HCT116 (cell line): Measurements from ENCODE around the gene CUL4A. TPM values are rescaled to one million over a fixed set of nuclear protein-coding genes. Genes with fewer than 3 reads are reported as not detected.
A peak's percentile ranks its signal among the peaks of the same experiment; 100 is the strongest.

ENCODE experiments used
- ATAC-seq: fragments of 200-7000 bp; cut with Tn5 transposase; 2 replicates; pipeline ENCODE4 v1.9.1; 2020; ENCODE audit warnings: mild to moderate bottlenecking, moderate library complexity
- BruUV-seq: library from RNA; stranded (reverse); fragments of 400-500 nt; replicated peaks from 2 replicates; lab custom pipeline; 2021; lab: Mats Ljungman, UMichigan
- CTCF ChIA-PET: fragments of 300-600 bp; sonication (Branson Sonifier 250); formaldehyde crosslinking; loops from one replicate; lab custom pipeline; 2021; ENCODE audit warnings: antibody characterized with exemption; lab: Charles Lee
- POLR2A ChIA-PET: fragments of 300-600, 350-600 bp; sonication (Branson Sonifier 250); formaldehyde crosslinking; loops from one replicate; lab custom pipeline; 2021; ENCODE audit warnings: antibody characterized with exemption; lab: Charles Lee
- RAD21 ChIA-PET, 2 experiments: fragments of 300-600 bp; sonication (Branson Sonifier 250); formaldehyde crosslinking; loops; one replicate each; lab custom pipeline; 2023; ENCODE audit warnings: low total read pairs in 2 of 2; ENCODE audit not compliant: uncharacterized antibody in 2 of 2, unreplicated experiment in 2 of 2, low non-redundant PET in 1 of 2; lab: Charles Lee
- DNase-seq: peaks from one replicate; pipeline ENCODE4 v3.0.0-alpha.2; 2010; ENCODE audit warnings: low read depth, low spot score
- H2AFZ ChIP-seq: fragments of 200-600 bp; shearing (Covaris generic), sonication (generic); 2 replicates; pipeline ENCODE4 v1.6.1; 2017; ENCODE audit warnings: low read depth, mixed run types, mixed read lengths, antibody characterized with exemption, low read length; ENCODE audit not compliant: poor library complexity, severe bottlenecking
- H3K27ac ChIP-seq: 2 replicates; pipeline ENCODE4 v1.5.1; 2012; ENCODE audit warnings: low read depth, low read length
- H3K27me3 ChIP-seq: fragments of 200-600 bp; sonication (generic); 2 replicates; pipeline ENCODE4 v1.6.1; 2016; ENCODE audit warnings: mixed run types, low read length, mixed read lengths; ENCODE audit not compliant: insufficient read depth
- H3K36me3 ChIP-seq, 2 experiments: fragments of 200-500 bp in 1 of 2; fragments of 200-600 bp in 1 of 2; sonication (Bioruptor generic) in 1 of 2; sonication (generic) in 1 of 2; 2 replicates each; pipeline versions ENCODE4 v1.5.1 to v1.6.1; 2014 to 2016; ENCODE audit warnings: low read length in 2 of 2, inconsistent platforms in 1 of 2, mixed read lengths in 1 of 2, mixed run types in 1 of 2; ENCODE audit not compliant: insufficient read depth in 2 of 2, control insufficient read depth in 1 of 2
- H3K4me1 ChIP-seq, 2 experiments: fragments of 200-600 bp in 1 of 2; sonication (generic) in 1 of 2; 2 replicates each; pipeline versions ENCODE4 v1.5.1 to v1.6.1; 2012 to 2017; ENCODE audit warnings: low read length in 2 of 2, inconsistent platforms in 1 of 2, mild to moderate bottlenecking in 1 of 2, mixed read lengths in 1 of 2, mixed run types in 1 of 2, moderate library complexity in 1 of 2; ENCODE audit not compliant: insufficient read depth in 2 of 2, control insufficient read depth in 1 of 2
- H3K4me2 ChIP-seq: fragments of 200-600 bp; sonication (generic); 2 replicates; pipeline ENCODE4 v1.6.1; 2017; ENCODE audit warnings: mixed run types, low read length, mixed read lengths
- H3K4me3 ChIP-seq, 2 experiments: fragments of 200-600 bp in 1 of 2; sonication (generic) in 1 of 2; replicated peaks in 1 of 2; 2 replicates each; pipeline ENCODE4 v1.5.1; 2011 to 2016; ENCODE audit warnings: low read length in 2 of 2, control low read depth in 1 of 2, low read depth in 1 of 2, mild to moderate bottlenecking in 1 of 2, mixed read lengths in 1 of 2, mixed run types in 1 of 2
- H3K79me2 ChIP-seq: fragments of 200-600 bp; sonication (generic); 2 replicates; pipeline ENCODE4 v1.6.1; 2017; ENCODE audit warnings: mild to moderate bottlenecking, mixed run types, low read length, moderate library complexity, mixed read lengths; ENCODE audit not compliant: insufficient read depth
- H3K9ac ChIP-seq: fragments of 200-600 bp; sonication (generic); 2 replicates; pipeline ENCODE4 v1.6.1; 2016; ENCODE audit warnings: low read length, mixed read lengths
- H3K9me2 ChIP-seq: fragments of 200-600 bp; sonication (generic), shearing (Covaris generic); 2 replicates; pipeline ENCODE4 v1.6.1; 2017; ENCODE audit warnings: mixed run types, mild to moderate bottlenecking, moderate library complexity; ENCODE audit not compliant: insufficient read depth
- H3K9me3 ChIP-seq, 2 experiments: fragments of 200-500 bp in 1 of 2; fragments of 200-600 bp in 1 of 2; sonication (Bioruptor generic) in 1 of 2; sonication (generic) in 1 of 2; 2 replicates each; pipeline ENCODE4 v1.6.1; 2014 to 2017; ENCODE audit warnings: low read length in 2 of 2, mixed read lengths in 2 of 2, inconsistent platforms in 1 of 2, low read depth in 1 of 2, mild to moderate bottlenecking in 1 of 2, mixed run types in 1 of 2, moderate library complexity in 1 of 2; ENCODE audit not compliant: control insufficient read depth in 1 of 2, insufficient read depth in 1 of 2
- H4K20me1 ChIP-seq: fragments of 200-600 bp; sonication (generic), shearing (Covaris generic); 2 replicates; pipeline ENCODE4 v1.6.1; 2017; ENCODE audit warnings: mixed run types, mild to moderate bottlenecking, moderate library complexity; ENCODE audit not compliant: insufficient read depth
- CEBPB ChIP-seq: IDR thresholded peaks from 2 replicates; pipeline ENCODE4 v1.6.1; 2012; ENCODE audit warnings: low read depth
- ELF1 ChIP-seq: IDR thresholded peaks from 2 replicates; pipeline ENCODE4 v1.6.1; 2012; ENCODE audit warnings: low read depth, borderline replicate concordance
- EZH2 ChIP-seq: fragments of 200-600 bp; sonication (generic); IDR thresholded peaks from 2 replicates; pipeline ENCODE4 v1.6.1; 2017; ENCODE audit warnings: antibody characterized with exemption, mixed run types
- RAD21 ChIP-seq: IDR thresholded peaks from 2 replicates; pipeline ENCODE4 v1.6.1; 2012; ENCODE audit warnings: low read depth, mild to moderate bottlenecking
- SIN3A ChIP-seq: IDR thresholded peaks from 2 replicates; pipeline ENCODE4 v1.6.1; 2012; ENCODE audit warnings: low read depth
- SRF ChIP-seq: IDR thresholded peaks from 2 replicates; pipeline ENCODE4 v1.6.1; 2012; ENCODE audit warnings: low read depth
- ZBTB33 ChIP-seq: IDR thresholded peaks from 2 replicates; pipeline ENCODE4 v1.6.1; 2011; ENCODE audit warnings: mild to moderate bottlenecking, low read length, moderate library complexity; ENCODE audit not compliant: insufficient replicate concordance; ENCODE audit errors: extremely low read depth
- ZFX ChIP-seq: fragments of 450-650 bp; IDR thresholded peaks from 2 replicates; pipeline ENCODE4 v1.6.1; 2017
- intact Hi-C: fragments of 100-400 bp; cut with micrococcal nuclease; formaldehyde crosslinking; loops from 2 replicates; pipeline ENCODE4 v1.10.0; 2022
- total RNA-seq: library from RNA; stranded (reverse); gene quantifications from one replicate; pipeline ENCODE4 v1.2.1, GENCODE V29; 2021; ENCODE audit not compliant: unreplicated experiment
- TF ChIP-seq, protein P1 (sequence below), 3 experiments: fragments of 200-600 bp in 1 of 3; sonication (generic) in 1 of 3; IDR thresholded peaks in 2 of 3; conservative IDR thresholded peaks in 1 of 3; 2 replicates each; pipeline ENCODE4 v1.5.1; 2012 to 2017; ENCODE audit warnings: low read depth in 2 of 3, low read length in 2 of 3, antibody characterized with exemption in 1 of 3, borderline replicate concordance in 1 of 3, control low read depth in 1 of 3, mild to moderate bottlenecking in 1 of 3, mixed read lengths in 1 of 3, mixed run types in 1 of 3, moderate library complexity in 1 of 3; ENCODE audit not compliant: insufficient read depth in 1 of 3

Gene CUL4A
- total RNA-seq, 1 experiment from 2014 or later = 76.5 TPM

GRCh38 chr13:113210833-113211232 is 1.4 kb downstream of the CUL4A start (continued):
- no peak for TF ChIP-seq ZBTB33
- no peak for TF ChIP-seq CEBPB
- no peak for TF ChIP-seq ZFX
- TF ChIP-seq EZH2 = no peak
- no peak for TF ChIP-seq SRF
- TF ChIP-seq SIN3A = no peak
- TF ChIP-seq RAD21 = no peak

GRCh38 chr13:113211774-113212173 is 2.4 kb downstream of the CUL4A start:
- no peak for DNase-seq
- Histone ChIP-seq H2AFZ (no peak overlapping the region), H3K27me3 (no peaks in the 10 kb centered on the region), H3K4me1 (peaks cover 30 to 43% of the 10 kb centered on the region in 2 experiments), H3K79me2 (peaks cover 87% of the 10 kb centered on the region), H3K9ac (no peak overlapping the region), H3K9me2 (no peaks in the 10 kb centered on the region), H3K4me2 (no peak overlapping the region), H3K4me3 (no peak overlapping the region), H4K20me1 (no peaks in the 10 kb centered on the region), H3K36me3 (peaks cover 0 to 10% of the 10 kb centered on the region in 2 experiments; a peak in 1 of 4 replicates), H3K9me3 (no peaks in the 10 kb centered on the region), H3K27ac (no peak overlapping the region)
- no peak for ATAC-seq
- ChIA-PET POLR2A (no interaction called here), CTCF (interaction anchor here (1.1 kb wide), 1 partner anchor 240 kb away, joined by 4 read pairs; no protein-coding TSS in a partner anchor), RAD21 (interaction anchor here in 1 of 2 experiments (0.6 to 0.7 kb wide), 2 partner anchors 142 to 240 kb away, joined by 3 to 4 read pairs; no protein-coding TSS in a partner anchor)
- TF ChIP-seq ELF1 = no peak
- peak; percentile 73 for TF ChIP-seq ZBTB33
- no peak for TF ChIP-seq ZFX
- no peak for TF ChIP-seq SRF
- TF ChIP-seq, protein P1, sequence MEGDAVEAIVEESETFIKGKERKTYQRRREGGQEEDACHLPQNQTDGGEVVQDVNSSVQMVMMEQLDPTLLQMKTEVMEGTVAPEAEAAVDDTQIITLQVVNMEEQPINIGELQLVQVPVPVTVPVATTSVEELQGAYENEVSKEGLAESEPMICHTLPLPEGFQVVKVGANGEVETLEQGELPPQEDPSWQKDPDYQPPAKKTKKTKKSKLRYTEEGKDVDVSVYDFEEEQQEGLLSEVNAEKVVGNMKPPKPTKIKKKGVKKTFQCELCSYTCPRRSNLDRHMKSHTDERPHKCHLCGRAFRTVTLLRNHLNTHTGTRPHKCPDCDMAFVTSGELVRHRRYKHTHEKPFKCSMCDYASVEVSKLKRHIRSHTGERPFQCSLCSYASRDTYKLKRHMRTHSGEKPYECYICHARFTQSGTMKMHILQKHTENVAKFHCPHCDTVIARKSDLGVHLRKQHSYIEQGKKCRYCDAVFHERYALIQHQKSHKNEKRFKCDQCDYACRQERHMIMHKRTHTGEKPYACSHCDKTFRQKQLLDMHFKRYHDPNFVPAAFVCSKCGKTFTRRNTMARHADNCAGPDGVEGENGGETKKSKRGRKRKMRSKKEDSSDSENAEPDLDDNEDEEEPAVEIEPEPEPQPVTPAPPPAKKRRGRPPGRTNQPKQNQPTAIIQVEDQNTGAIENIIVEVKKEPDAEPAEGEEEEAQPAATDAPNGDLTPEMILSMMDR (IDR thresholded peaks at IDR 0.05 in 2 of 3, conservative IDR thresholded peaks at IDR 0.05 in 1 of 3; ENCODE audit: borderline replicate concordance in 1 of 3, insufficient read depth in 1 of 3, low read depth in 2 of 3, low read length in 2 of 3) = peak in 2 of 3 experiments; percentile 48 to 62; a peak in 4 of 6 replicates
- BruUV-seq = no TSS peak
- intact Hi-C loops = no loop called here
